GM18873 (cell line): Measurements from ENCODE around the gene HOXB1.
"Not testable (repeated sequence)": the region's sequence is repeated elsewhere in the genome, so short reads cannot be mapped to it uniquely, and the experiment has no call there.

Experiments
- ATAC-seq: cut with Tn5 transposase; IDR thresholded peaks from one replicate; pipeline ENCODE4 v1.9.1; 2021; ENCODE audit warnings: mild to moderate bottlenecking, moderate library complexity, moderate number of reproducible peaks; ENCODE audit not compliant: unreplicated experiment, low FRiP score

Gene HOXB1

GRCh38 chr17:48526608-48527546 lies 3.9 kb downstream of the HOXB1 start:
- ATAC-seq, result no peak

- no peak for ATAC-seq
These were observed 7.8 kb downstream of the HOXB1 start for GRCh38 chr17:48523010-48523409.

- no peak for ATAC-seq
These were observed 8.7 kb downstream of the HOXB1 start for GRCh38 chr17:48522031-48522653.

GRCh38 chr17:48520631-48521079 lies 10.2 kb downstream of the HOXB1 start:
- ATAC-seq, result no peak

- no peak for ATAC-seq
These were observed 11.4 kb downstream of the HOXB1 start for GRCh38 chr17:48519427-48519826.

- no peak for ATAC-seq
These were observed 13.3 kb downstream of the HOXB1 start for GRCh38 chr17:48517478-48517877.

- no peak for ATAC-seq
These were observed 14.6 kb downstream of the HOXB1 start for GRCh38 chr17:48515925-48516900.

GRCh38 chr17:48514477-48514876 lies 16.3 kb downstream of the HOXB1 start:
- ATAC-seq, result no peak

- no peak for ATAC-seq
These were observed 16.9 kb downstream of the HOXB1 start for GRCh38 chr17:48513666-48514455.

GRCh38 chr17:48513097-48513496 lies 17.7 kb downstream of the HOXB1 start:
- no peak for ATAC-seq

GRCh38 chr17:48510761-48511604 lies 19.8 kb downstream of the HOXB1 start:
- no peak for ATAC-seq

GRCh38 chr17:48510381-48510760 lies 20.4 kb downstream of the HOXB1 start:
- no peak for ATAC-seq

GRCh38 chr17:48509708-48510107 lies 21.1 kb downstream of the HOXB1 start:
- not testable (repeated sequence) for ATAC-seq

- ATAC-seq, result no peak
These were observed 24.6 kb downstream of the HOXB1 start for GRCh38 chr17:48506246-48506645.

GRCh38 chr17:48505788-48506187 lies 25.0 kb downstream of the HOXB1 start:
- no peak for ATAC-seq

- no peak for ATAC-seq
These were observed 25.9 kb downstream of the HOXB1 start for GRCh38 chr17:48504953-48505352.

- no peak for ATAC-seq
These were observed 27.1 kb downstream of the HOXB1 start for GRCh38 chr17:48503747-48504146.

- ATAC-seq, result no peak
These were observed 27.9 kb downstream of the HOXB1 start for GRCh38 chr17:48502901-48503300.

- ATAC-seq, result no peak
These were observed 28.5 kb downstream of the HOXB1 start for GRCh38 chr17:48502312-48502711.
